Activated CD8-positive, alpha-beta memory T cell treated with anti-CD3 and anti-CD28 coated beads for 1 hour (primary cell): ENCODE data around the gene CGGBP1.
"Not testable (repeated sequence)": the region's sequence is repeated elsewhere in the genome, so short reads cannot be mapped to it uniquely, and the experiment has no call there.

Experiments
- DNase-seq, 2 donors: peaks; one replicate each; pipeline ENCODE4 v3.0.0-alpha.2; 2020; ENCODE audit warnings: low read depth in 1 of 2; ENCODE audit errors: extremely low read depth in 1 of 2

CGGBP1 gene

GRCh38 chr3:88034491-88035275 is 24.1 kb downstream of the CGGBP1 start:
- DNase-seq: no peak

DNA sequence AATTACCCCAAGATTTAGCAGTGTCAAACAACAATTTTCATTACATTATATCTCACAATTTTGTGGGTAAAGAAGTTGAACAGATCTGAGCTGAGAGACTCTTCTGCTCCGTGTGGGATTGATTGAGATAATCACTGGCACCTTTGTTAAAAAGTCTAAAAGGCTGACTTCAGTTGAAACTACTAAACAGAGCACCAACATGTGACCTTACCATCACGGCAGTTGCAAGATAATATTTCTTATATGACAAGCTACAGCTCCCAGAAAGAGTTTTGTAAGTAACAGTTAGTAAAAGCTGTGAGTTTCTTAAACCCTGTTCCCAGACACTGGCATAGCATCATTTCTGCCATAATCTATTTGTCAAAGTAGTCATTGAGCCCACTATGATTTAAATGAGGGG is 25.0 kb downstream of the CGGBP1 start:
- DNase-seq: no peak

- no peak for DNase-seq
Observed at GRCh38 chr3:88033079-88033478, 25.7 kb downstream of the CGGBP1 start.

- DNase-seq: no peak
Observed at GRCh38 chr3:88032245-88032644, 26.6 kb downstream of the CGGBP1 start.

- no peak for DNase-seq
Observed at GRCh38 chr3:88031642-88032077, 27.1 kb downstream of the CGGBP1 start.

- DNase-seq: no peak
Observed at GRCh38 chr3:88030210-88030609, 28.6 kb downstream of the CGGBP1 start.

- no peak for DNase-seq
Observed at GRCh38 chr3:88028876-88029275, 29.9 kb downstream of the CGGBP1 start.

- DNase-seq: no peak
Observed at GRCh38 chr3:88025001-88025552, 33.7 kb downstream of the CGGBP1 start.

DNA sequence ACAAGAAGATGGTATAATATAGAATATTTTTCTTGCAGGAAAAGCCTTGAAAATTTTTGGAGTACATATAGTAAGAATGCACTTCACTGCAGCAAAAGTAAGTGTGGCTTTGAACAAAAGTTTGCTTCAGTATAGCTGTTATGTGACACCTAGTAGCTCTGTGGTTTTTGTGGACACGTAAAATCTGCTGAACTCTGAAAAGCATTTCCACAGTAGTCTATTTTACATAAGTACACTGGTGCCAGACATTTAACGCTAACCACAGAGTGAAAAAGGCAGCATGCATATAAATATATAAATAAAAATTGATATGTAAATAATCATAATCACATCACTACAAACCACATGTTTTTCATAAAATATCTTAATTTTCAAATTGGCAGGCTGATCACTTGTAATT is 39.8 kb downstream of the CGGBP1 start:
- no peak for DNase-seq

DNA sequence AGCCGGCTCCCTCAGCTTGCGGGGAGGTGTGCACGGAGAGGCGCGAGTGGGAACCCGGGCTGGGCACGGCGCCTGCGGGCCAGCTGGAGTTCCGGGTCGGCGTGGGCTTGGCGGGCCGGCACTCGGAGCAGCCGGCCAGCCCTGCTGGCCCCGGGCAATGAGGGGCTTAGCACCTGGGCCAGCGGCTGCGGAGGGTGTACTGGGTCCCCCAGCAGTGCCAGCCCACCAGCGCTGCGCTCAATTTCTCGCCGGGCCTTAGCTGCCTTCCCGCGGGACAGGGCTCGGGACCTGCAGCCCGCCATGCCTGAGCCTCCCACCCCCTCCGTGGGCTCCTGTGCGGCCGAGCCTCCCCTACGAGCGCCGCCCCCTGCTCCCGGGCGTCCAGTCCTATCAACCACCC is 43.1 kb downstream of the CGGBP1 start:
- not testable (repeated sequence) for DNase-seq

GRCh38 chr3:88013592-88013991 is 45.2 kb downstream of the CGGBP1 start:
- DNase-seq: no peak

DNA sequence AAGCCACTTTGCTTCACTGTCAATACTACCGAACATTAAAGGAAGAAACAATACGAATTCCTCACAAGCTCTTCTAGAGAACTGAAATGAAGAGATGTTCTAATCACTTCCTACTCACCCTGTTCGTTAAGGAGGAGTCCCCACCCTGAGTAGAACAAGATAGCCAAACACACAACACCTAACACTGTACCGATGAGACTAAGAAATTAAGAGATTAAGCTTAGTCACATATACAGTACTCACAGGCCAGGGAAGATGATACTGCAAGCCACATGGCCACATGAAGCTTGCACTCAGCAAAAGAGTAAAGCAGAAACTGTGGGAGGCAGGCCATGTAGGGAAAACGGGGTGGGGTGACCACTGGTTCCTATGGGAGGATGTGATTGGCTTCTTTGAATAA is 48.0 kb downstream of the CGGBP1 start:
- no peak for DNase-seq

DNA sequence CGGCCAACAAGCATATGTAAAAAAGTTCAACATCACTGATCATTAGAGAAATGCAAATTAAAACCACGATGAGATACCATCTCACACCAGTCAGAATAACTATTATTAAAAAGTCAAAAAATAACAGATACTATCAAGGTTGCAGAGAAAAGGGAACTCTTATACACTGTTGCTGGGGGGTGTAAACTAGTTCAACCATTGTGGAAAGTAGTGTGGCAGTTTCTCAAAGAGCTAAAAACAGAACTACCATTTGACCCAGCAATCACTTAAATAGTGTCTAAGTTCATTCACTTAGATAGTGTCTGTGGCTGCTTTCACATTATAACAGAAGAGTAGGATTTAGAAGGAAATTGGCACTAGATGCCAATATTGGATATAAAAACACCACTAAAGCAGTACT is 49.7 kb downstream of the CGGBP1 start:
- DNase-seq: no peak

DNA sequence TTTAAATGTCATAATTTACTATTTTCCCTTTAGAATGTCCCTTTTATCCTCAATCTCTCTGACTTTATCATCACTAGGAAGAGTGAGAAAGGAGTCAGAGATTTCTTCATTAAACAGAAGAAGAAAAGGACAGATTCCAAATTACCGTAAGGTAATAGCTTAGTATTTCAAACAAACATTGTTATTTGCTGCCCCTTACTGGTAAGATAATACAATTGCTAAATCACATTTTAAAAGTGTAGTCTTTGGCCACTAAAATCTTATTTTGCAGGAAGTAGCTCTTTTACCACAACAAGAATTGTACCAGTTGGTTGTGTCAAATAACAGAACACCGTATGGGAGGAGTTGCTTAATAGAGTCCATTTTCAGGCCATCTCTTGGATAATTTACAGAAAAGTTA is 53.7 kb downstream of the CGGBP1 start:
- DNase-seq: no peak

DNA sequence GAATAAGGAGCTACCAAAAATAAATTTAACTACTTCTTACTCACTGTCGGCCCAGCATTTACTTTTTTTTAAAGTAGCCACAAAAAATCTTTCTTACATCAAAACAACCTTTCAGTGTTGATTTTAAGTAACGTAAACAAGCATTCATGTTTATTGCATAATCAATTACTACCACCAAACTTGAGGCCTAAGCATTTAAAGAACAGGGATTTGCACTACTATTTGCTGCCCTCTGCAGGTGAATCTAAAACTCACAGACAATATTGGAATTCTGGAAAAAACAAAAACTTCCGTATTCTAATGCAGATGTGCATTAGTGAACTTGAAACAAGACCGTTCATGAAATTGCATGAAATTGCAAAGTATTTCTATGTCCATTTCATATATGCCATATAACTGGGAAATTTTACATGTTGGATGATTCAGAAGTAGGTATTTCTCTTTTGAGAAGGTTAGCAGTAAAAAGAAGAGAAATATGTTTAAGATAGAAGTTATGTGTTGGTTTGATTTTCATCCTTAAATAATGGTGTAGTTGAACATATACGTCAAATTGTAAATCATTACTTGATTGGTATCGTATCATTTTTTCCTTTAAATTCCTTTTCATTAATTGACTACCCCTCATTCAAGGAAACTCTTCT is 55.6 kb downstream of the CGGBP1 start:
- no peak for DNase-seq

DNA sequence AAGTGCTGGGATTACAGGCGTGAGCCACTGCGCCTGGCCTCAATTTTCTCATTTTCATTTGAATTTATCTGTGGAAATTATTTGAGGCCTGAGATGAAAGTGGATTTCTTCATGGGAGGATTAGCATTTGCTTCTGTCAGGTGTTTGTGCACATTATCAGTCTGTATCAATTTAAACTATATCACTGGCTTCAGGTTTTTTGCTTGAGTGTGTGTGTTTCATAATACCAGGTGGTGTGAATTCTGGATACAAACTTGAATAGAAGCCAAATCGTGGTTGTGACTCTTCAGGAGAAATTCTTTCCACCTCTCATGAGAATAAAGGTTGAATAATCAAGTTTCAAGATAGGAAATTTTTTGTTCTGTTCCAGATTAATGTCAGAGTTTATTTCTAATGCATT is 56.4 kb downstream of the CGGBP1 start:
- no peak for DNase-seq
